GM21825 (cell line): ENCODE measurements around the gene ETV5.

Source experiments
- ATAC-seq: cut with Tn5 transposase; IDR thresholded peaks from one replicate; pipeline ENCODE4 v1.9.1; 2021; ENCODE audit warnings: mild to moderate bottlenecking, moderate library complexity; ENCODE audit not compliant: unreplicated experiment

The ETV5 gene

DNA sequence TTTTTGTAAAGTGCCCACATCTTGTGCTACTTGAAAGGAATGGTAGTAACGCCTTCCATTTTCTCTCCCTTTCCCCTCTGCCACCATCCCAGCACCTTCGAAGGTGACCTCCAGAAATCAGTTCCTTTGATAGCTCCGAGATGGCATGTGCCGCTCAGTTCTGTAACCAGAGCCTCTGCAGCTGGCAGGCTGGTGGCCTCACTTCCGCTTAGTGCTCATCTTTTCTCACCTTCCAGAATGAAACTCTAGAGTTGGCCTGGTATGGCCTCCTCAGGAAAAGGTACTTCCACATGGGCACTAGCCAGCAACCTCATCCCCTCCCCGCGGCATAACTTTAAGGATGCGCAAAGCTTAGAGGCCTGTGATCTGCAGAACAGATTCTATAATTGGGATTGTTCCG is 38.8 kb downstream of the ETV5 start:
- ATAC-seq = no peak

DNA sequence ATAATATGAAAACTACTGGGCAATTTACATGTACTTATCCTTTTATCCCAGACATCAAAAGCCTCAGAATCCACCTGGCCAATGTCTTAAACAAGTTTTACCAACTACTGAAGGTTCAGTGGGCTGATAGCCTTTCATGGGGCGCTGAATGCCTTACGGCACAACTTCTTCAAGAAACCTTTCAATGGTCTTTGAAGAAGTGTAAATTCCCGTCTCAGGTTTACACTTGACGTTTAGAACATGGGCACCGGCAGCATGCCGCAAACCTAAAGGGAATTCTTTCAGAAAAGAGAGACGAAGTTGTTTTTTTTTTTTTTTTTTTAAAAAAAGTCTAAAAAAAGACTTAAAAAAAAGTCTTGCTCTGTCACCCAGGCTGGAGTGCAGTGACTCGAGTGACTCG is 39.7 kb downstream of the ETV5 start:
- no peak for ATAC-seq

DNA sequence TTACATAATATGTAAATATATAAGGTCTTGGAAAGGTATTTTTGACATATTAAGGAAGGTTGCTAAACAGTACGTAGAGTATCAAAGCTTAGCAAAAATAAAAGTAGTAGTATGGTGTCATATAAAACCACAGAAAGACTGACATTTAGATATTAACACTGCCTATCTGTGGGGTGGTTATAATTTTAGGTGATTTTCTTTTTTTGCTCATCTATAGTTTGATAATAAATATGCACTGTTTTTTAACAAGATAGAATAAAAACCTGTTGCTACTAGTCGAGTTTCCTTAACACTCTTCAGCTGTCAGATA is 40.7 kb downstream of the ETV5 start:
- no peak for ATAC-seq

DNA sequence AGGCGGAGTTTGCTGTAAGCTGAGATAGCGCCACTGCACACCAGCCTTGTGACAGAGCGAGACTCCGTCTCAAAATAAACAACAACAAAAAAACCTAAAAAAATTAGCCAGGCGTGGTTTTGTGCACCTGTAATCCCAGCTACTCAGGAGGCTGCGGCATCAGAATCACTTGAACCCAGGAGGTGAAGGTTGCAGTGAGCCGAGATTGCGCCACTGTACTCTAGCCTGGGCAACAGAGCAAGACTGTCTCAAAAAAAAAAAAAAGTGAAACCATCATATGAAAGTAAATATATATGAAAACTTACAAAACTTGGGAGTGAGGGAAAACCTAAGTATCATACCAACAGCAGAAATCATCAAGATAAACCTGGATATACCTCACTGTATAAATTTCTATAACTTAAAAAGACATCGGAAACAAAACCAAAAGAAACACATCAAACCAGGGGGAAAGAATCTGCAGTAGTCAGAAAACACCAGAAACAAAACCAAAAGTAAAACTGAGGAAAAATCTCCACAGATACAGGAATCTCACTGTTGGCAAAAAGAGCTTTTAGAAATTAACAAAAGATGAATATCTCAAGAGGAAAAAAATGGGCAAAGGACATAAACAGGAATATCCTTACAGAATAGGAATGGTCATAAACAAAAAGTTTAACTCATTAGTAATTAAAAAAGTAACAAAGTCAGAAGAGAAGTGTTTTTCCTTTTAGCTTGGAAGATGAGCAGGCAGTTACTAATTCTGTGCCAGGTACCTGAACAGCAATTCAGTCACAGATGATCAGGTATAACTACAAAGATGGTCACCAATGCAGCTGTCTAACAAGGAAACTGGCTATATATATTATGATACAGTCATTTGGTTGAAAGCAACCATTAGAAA is 41.3 kb downstream of the ETV5 start:
- no peak for ATAC-seq

DNA sequence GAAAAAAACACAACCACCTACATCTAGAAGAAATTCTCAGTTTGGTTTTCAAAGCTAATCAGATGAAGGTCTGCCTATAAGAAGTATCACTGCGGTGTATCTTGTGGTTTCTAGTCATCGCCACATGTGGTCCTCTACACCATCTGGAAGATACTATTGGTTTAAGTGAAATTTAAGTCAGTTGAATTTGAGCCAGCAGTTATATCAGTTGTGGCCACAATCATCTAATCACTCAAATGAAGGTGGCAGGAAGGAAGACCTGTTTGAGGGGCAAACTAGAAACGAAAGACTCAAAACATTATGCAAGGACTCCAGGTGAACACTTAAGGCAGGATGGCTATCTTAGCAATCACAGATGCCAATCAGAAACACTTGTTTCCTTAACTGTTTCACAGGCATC is 48.7 kb downstream of the ETV5 start:
- peak; percentile 74 for ATAC-seq

DNA sequence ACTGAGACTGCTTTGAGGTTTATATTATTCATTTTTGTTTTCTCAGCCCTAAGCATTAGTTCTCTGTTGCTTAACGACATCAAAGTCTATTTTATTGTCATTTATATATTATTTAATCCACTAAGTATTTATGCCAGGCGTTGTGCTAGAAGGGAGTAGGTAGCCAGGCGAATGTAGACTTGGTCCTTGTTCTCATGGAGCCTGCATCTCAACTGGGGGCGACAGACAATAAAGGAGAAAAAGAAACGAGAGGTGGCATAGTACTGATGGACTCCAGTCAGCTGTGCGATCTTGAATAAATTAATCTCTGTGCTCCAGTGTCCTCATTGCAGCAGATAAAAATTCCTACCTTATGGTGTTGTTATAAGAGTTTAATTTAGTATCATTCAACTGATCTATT is 49.7 kb downstream of the ETV5 start:
- ATAC-seq = no peak

DNA sequence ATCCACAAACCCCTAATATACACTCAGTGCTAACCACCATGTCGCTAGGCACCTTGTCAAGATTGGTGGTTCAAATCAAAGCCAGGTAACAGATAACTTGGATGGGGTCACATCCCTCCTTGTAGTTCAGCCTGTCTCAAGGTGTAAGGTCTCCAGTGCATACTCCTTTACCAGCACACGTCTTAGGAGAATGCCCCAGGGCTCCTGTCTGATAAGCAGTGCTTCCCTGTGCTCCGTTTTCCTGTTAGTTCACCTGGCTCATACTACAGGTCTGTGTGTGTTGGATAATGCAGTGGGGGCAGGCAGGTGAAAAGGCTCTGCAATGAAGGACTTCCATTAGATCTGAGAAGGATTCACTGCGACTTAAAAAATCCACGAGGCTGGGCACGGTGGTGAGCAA is 50.7 kb downstream of the ETV5 start:
- ATAC-seq = no peak

DNA sequence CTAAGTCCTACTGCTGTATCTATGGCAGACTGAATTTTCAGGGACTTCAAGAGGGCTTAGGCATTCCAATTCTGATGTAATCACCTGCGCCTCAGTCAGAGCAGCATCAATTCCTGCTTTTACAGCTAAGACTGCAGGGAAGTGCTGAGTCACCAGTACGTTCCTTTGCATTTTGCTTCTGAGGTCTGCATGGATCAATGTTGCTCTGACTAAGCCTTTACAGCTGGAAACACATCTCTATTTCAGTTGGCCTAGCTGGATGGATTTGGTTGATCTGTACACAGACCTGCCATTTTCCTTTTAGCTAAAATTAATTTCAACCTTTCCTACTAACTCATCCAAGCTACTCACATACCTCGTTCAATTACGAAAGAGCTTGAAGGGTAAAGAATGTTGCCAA is 51.3 kb downstream of the ETV5 start:
- no peak for ATAC-seq

DNA sequence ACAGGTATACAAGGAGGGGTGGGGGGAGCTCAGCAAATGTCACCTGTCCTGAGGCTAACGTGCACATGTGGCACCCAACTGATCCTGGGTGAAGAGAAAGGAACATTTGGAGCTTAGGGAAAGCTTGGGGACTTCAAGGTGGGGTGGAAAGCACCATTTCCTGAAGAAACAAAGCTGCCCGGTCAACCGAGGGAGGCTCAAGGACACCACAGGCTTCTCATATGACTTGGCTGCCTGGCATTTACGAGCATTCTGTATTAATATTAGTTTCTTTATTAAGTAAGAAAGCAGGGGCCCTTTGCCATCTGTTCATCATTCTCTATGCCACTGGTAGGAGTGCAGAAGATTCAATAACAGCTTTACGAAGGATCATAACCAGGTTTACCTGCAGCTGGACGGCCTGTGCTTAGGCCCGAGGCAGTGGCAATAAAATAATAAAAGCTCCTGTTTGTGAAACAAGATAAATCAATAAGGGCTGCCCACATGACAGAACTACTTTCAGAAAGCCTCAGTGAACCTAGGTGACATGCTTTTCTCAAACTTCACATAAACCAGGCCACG is 54.0 kb downstream of the ETV5 start:
- ATAC-seq = no peak

DNA sequence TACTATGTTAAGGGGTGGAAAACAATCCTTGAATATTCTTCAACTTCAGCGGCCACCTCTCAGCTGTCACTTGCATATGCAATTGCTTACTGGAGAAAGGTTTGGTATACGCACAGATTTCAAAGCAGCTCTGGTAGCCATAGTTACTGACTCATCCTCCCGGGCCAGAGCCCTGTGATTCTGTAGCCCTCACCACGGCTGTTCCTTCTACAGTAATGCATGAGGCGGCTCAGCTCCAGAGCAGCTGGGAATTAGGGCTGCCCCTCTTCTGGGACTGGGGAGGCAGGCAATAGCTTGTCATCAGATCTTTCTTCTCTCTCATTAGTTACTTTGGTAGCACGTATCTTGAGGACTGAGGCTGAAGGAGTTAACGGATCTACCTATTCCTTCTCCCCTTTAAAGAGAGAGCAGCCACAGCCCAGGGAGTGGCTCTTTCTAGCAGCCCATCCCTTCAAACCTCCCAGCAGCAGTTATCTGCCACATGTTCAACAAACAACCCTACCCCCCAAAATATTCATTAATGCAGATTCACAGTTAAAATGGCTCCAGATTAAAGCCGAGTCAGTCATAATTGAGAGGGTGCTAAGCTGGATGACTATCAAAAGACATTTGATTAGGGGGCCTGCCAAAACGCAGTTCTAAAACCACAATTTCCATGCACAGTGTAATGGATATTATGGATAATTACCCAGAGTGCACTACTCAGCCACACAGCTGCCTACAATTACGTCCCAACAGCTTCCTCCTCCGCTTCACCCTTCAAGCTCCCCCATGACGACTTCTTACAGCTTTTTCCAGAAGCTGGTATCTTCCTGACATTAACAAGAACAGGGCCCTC is 54.7 kb downstream of the ETV5 start:
- no peak for ATAC-seq

DNA sequence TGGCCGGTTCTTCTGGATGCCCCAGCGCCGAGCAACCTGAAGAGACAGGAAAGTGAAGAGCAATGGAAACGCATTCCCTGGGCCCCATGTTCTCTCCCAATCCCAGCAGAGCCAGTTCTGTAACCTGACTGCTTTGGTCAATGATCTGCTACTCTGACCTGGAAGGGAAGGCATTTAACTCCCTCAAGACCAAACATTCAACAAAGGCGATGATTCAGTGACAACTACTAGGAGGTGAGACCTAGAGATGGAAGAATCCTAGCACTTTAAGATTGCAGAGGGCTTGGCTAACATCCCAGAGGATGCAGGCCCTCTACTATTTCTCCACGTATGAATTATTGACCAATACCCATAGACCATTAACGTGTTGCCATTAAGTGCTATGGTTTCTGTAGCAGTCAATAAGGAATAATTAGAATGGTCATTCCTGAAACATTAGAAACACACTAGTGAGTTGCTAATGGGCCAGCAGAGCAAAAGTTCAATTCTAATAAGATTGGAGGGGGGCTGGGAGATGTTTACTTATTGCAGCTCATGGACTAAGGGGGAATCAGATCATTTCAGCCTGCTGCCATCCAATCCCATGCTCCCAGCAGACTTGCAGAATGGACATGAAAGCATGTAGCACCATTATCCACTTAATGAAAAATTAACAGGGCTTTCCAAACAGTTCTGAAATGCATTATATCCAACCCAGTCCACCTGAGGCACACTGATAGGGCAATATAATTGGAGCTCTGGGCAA is 56.6 kb downstream of the ETV5 start:
- ATAC-seq = no peak

DNA sequence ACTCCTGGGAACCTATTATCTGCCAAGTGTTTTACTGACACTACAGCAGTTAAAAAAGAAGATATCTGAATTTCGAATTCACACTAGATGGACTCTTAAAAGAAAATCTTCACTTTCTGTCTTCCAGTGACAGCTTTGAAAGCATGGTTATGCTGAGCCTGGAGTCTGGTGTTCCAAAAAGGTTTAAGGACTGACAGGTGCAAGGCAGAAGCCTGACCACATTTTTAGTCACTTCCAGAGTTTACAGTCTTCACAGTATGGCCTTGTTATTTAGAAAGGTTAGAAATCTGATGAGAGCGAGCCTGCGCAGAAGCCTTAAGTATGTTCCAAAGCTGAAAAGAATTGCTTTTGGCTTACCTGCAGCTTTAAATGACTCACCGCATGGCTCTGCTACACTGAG is 59.9 kb downstream of the ETV5 start:
- ATAC-seq = no peak

DNA sequence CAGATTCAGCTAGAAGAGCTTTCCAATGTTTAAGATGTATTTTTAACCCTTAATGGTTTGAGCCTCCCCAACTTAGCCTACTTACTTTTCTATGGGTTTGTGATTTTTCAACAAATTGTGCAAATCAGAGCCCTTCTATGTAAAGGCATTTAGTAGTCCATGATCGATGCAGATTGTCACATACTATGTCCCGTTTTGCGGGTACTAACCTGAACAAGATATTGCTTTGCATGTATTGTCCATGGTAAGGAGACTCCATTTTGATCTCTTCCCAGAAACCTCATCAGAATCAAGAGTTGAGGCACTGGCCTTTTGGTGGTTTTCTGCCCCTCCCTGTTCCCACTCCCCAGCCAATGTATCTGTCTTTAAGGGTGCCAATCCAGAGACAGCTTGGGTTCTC is 60.8 kb downstream of the ETV5 start:
- ATAC-seq = no peak

DNA sequence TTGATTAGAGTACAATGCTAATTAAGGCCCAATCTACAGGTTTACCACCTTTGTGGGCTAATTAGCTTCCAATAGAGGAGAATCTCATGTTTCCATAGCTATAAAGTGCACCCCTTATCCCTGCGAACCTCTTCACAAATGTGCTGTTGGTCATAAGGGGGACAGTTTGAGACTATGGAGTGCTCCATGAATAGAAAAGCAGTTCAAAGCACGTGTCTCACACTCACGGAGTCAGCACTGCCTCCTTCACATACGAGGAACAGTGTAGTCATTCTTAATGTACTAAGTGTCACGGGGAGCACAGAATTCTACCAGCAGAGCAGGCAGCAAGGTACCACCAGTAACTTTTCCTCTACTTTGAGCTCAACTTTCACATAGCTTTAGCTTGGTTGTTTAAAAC is 62.1 kb downstream of the ETV5 start:
- ATAC-seq = no peak

DNA sequence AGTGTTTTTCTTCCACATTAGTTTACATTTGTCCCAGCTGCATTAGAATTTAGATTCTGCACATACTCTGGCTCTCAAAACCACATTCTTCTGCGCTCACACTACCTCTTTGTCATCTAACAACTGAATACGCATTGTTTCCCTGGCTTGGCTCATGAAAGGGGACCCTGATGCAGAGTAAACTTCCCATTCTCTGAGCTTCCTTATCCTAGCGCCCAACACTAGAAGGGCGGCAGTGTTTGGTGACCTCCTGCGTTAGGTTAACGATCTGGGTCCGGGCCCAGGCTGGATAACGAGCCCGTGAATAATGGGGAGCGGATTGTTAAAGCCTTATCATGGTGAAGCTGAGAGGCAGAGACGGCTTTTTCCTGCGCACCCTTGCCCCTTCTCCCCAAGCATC is 63.9 kb downstream of the ETV5 start:
- ATAC-seq = no peak

DNA sequence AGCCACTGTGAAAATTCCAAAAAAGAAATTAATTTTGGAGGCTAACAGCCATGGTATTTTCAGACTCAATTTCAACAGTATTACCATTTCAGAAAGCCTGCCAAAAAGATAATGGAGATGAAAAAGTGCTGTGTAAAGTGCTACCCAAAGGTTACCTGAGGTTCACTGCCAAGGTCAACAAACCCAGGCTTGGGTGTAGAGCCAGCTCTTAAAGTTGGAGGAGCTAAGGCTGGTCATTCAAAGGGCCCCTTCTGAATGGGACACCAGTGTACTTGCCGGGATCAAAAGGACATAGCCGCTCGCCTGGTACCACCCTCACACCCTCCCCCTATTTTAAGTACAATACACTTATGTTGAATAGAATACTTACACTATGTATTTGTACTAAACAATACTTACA is 64.5 kb downstream of the ETV5 start:
- ATAC-seq = no peak

DNA sequence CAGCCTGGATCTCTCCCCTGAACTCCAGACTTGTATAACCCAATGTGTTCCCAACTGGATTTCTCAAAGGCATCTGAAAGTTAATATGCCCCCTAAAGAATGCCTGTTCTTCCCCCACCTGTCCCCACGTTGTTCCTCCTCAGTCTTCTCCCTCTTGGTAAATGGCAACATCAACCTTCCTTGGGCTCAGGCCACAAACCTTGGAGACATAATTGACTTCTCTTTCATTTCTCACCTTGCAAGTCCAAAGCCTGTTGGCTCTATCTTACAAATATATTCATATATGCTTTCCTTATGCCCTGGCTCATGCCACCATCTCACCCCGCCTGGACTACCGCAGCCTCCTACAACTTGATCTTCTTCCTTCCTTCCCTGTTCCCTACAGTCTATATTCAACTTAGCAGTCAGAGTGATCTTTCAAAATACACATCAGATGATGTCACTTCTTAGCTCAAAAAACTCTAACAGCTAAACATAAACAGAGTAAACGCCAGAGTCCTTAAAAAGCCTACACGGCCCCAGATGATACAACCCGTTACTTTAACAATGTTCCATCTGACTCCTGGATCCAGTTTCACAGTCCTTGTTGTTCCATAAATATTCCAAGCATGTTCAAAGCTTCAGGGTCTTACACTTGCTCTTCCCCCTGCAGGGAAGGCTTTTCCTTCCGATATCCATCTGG is 66.2 kb downstream of the ETV5 start:
- no peak for ATAC-seq

DNA sequence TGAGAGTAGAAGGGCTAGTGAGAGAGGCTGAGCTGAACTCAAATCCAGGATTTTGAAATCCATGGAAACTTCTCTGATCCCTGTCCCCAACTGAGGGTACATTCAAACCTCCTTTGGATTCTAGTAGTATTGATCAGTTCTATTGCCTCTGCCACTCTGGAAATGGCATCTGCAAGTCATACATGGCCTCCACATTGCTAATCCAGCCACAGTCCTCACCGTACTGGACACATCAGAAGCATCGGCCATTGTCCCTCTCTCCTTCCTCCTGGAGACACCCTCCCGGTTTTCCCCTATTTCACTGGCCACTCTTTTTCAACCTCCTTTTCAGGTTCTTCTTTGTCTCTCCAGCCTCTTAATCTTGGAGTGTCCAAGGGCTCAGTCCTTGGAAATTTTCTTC is 66.9 kb downstream of the ETV5 start:
- ATAC-seq = no peak

DNA sequence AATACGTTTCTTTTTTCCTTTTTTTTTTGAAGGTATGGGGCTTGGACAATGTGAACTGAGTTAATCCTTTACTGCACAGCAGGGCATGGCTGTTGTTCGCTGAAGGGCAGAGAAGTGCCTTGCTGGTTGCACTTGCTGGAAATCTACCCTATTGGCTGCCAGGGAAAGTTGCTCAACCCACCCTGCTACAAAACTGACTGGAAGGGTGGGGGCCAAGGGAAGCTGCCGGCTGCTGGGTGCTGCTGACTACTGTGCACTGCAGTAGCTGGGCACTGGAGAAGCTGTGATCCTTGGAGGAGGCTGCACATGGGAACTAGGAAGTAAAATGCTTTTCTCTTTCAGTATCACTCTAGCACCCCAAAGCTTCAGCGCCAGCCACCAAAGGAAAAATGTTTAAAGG is 70.5 kb downstream of the ETV5 start:
- no peak for ATAC-seq

DNA sequence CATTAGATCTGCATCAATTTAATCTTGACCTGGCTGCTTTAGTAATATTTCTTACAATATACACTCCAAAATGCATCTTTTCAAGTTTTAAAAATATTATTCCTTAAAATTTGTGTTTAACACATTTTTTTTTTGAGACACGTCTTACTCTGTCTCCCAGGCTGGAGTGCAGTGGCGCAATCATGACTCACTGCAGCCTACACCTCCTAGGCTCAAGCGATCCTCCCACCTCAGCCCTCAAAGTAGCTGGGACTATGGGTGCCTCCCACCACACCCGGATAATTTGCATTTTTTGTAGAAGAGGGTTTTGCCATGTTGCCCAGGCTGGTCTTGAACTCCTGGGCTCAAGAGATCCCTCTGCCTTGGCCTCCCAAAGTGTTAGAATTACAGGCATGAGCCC is 73.6 kb downstream of the ETV5 start:
- no peak for ATAC-seq

DNA sequence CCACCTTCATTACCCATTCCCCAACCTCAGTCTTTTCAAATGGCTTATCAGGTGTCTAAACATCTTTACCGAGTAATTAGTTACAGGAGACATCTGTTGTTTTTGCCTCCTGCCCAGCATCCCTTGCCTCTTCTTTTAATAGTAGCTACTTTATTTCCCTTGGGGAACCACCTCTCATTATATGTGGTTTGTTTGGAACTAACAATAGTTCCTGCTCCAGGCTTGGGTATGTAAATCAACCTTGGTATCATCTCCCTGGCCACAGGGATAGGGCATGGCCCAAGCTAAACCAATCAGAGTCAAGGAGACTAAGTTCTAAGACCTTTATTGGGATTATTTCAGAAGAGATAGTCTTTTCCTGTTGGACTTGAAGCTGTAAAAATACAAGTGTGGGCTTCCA is 76.6 kb downstream of the ETV5 start:
- no peak for ATAC-seq
